Stimulated activated CD4-positive, alpha-beta T cell treated with anti-CD3 and anti-CD28 coated beads, Interleukin-15, amount 100 ng/mL, for 1 hour (primary cell): ENCODE results near the gene DCTN2.
A peak's percentile ranks its signal among the peaks of the same experiment; 100 is the strongest.

Experiments
- DNase-seq, 2 donors: peaks; one replicate each; pipeline ENCODE4 v3.0.0-alpha.2; 2020; ENCODE audit warnings: low read depth in 1 of 2, low spot score in 1 of 2

Gene DCTN2

DNA sequence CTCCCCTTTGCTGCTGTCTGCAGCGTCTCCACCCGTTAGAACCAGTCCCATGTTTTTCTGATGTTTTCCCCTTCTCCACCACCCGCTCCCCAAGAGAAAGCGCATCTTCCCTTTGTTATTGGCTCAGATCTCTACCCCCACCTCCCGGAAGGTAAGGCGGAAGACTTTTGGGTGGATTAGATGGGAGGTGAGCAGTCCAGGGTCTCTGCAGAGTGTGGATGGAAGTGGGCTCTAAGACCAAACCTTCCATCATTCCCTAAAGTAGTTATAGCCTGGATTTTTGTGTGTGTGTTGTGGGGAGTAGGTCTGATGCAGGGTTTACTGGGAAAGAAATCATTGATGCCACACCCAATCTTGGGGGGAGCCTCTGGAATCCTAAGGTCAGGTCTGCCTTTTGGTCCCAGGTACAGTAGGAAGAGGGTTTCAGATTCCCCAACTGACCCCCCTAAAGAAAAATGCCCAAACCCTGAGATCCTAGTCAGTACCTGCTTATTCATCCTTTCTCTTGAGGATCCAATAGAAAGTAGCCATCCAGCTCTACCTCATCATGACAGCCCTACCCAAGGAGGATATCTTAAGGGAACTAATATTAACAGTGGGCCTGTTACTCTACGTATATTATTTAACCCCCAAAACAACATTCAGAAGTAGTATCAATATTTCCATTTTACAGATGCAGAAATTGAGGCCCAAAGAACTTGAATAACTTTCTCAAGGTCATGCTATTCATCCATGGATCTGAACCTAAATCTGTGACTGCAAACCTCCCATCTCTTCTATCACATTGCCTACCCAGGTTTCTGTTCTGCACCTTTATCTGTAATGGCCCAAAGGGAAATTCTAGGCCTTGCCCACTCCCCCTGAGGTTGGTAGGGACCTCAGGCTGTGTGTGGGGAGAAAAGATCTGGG, 3.9 kb upstream of the DCTN2 start:
- DNase-seq: no peak

- DNase-seq: peak; percentile 14 to 42
These were observed 3.1 kb upstream of the DCTN2 start, which contains the start of gene KIF5A for GRCh38 chr12:57549909-57550640. KIF5A (plus strand) TSS chr12:57550044; CDS start chr12:57550272, 228 bp downstream.

- no peak for DNase-seq
These were observed 2.4 kb upstream of the DCTN2 start for GRCh38 chr12:57549203-57549908.

GRCh38 chr12:57548488-57548887, 1.5 kb upstream of the DCTN2 start:
- no peak for DNase-seq

DNA sequence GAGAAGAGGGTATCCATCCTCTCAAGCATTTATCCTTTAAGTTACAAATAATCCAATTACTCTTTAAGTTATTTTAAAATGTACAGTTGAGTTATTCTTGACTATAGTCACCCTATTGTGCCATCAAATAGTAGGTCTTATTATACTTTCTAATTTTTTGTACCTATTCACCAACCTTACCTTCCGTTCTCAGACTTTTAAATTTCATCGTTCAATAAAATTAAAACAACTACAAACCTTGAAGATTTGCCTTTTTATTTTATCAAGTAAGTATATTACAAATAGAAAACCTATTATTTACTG, 972 bp upstream of the DCTN2 start:
- DNase-seq: no peak

DNA sequence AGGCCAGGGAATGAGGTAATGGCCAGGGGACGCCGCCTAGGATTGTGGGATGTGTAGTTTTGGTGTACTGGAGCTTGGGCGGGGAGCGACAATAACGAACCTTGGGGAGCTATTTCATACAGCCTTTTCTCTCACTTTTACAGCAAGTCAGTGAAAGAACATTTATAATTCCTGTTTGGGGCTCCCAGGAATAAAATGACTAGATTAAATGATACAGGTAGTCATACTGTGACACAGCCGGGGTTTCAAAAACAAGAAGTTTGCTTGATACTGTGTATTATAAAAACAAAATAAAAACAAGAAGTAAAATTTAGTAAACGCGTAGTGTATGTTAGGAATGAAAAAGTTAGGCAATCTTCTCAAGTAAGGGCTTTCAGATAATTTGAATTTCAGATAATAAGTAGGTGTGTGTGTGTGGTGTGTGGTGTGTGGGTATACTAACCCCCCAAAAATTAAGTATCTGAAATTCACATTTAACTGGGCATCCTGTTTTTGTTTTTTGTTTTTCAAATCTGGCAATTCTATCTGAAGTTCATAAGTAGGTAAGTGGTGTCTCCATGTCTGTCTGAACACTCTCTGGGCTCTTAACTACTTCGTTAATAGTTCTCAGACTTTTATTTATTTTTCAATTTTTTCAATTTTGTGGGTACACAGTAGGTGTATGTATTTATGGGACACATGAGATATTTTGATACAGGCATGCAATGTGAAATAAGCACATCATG, 458 bp upstream of the DCTN2 start:
- DNase-seq: no peak

DNA sequence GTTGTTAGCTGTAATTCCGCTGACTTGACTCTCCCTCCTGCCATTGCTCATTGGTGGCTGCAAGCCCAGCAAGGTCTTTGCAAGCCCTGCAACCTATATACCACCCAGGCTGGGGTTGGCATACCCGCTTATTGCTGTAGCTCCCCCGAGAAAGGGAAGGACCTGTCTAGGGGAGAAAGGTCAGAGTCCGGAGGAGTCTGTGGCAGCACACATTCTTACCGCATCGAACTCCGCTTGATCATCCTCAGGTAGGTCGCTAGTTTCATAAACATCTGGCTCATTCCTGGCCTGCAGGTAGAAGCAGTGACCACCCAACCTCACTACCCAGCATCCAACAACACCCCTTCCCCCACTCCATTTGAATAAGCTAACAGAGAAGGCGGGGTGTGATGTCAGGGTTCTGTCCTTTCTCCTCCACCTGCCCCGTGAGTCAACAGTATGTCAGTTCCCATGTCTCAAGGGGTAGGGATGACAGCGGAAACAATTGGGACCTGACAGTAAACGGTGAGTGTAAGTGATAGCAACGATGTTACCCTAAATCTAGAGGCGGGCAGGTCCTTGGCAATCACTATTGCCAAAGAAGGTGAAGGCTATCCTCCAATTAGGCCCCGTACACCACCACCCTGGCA, 1.1 kb downstream of the DCTN2 start:
- DNase-seq: no peak

- no peak for DNase-seq
These were observed 3.4 kb downstream of the DCTN2 start for GRCh38 chr12:57543581-57543980.

DNA sequence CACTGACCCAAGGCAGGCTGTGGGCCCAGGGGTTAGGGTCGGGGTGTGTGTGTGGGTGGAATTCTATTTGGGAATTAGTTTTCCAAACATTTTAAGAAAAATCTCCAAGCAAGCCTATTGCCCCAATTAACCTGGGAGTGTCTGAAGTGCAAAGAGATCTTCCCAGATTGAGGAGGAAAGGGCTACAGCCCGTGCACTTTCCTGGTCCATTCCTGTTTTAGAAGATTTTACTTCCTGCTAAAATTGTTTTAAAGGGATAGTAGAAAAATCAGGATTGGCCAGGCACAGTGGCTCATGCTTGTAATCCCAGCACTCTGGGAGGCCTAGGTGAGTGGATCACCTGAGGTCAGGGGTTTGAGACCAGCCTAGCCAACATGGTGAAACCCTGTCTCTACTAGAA, 5.3 kb downstream of the DCTN2 start:
- DNase-seq: no peak

- no peak for DNase-seq
These were observed 6.0 kb downstream of the DCTN2 start for GRCh38 chr12:57541001-57541400.

GRCh38 chr12:57539134-57539768, 7.7 kb downstream of the DCTN2 start:
- no peak for DNase-seq

DNA sequence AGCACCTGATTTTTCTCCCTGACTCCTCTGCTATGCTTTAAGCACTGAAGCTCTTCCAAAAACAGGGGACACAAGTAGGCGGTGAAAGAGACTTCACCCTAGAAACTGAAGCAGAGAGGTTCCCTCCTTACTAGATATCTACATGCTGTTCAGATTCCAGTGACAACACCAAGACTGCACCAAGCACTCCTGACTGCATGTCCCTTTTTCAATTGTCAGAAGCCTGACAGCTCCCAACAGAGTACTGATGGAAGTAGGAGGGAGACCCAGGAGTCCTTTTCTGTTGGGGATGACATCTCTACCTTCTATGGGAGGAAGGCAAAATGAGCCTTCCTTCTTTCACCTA, 10.4 kb downstream of the DCTN2 start:
- no peak for DNase-seq

GRCh38 chr12:57535764-57536596, 11.0 kb downstream of the DCTN2 start:
- no peak for DNase-seq

- no peak for DNase-seq
These were observed 11.9 kb downstream of the DCTN2 start for GRCh38 chr12:57534991-57535543.

GRCh38 chr12:57534250-57534649, 12.7 kb downstream of the DCTN2 start:
- DNase-seq: no peak

- no peak for DNase-seq
These were observed 13.9 kb downstream of the DCTN2 start for GRCh38 chr12:57533108-57533507.

GRCh38 chr12:57531836-57532235, 15.2 kb downstream of the DCTN2 start:
- DNase-seq: no peak

GRCh38 chr12:57530396-57531142, 16.4 kb downstream of the DCTN2 start:
- DNase-seq: no peak
